Ureter (tissue), 1 donor: ENCODE data around the gene RNASE2. TPM values are rescaled to one million over a fixed set of nuclear protein-coding genes. Genes with fewer than 3 reads are reported as not detected.
"Not testable (repeated sequence)": the region's sequence is repeated elsewhere in the genome, so short reads cannot be mapped to it uniquely, and the experiment has no call there.

Source experiments
- DNase-seq: peaks from one replicate; pipeline ENCODE4 v3.0.0-alpha.2; 2020; ENCODE audit warnings: low spot score
- total RNA-seq: library from RNA; stranded (reverse); gene quantifications from one replicate; pipeline ENCODE4 v1.2.4, GENCODE V29; 2023
- donor health status: DM: yes; HTN: yes; CAD: no.

RNASE2 gene
- total RNA-seq, 1 donor from 2014 or later = 1.1 TPM

DNA sequence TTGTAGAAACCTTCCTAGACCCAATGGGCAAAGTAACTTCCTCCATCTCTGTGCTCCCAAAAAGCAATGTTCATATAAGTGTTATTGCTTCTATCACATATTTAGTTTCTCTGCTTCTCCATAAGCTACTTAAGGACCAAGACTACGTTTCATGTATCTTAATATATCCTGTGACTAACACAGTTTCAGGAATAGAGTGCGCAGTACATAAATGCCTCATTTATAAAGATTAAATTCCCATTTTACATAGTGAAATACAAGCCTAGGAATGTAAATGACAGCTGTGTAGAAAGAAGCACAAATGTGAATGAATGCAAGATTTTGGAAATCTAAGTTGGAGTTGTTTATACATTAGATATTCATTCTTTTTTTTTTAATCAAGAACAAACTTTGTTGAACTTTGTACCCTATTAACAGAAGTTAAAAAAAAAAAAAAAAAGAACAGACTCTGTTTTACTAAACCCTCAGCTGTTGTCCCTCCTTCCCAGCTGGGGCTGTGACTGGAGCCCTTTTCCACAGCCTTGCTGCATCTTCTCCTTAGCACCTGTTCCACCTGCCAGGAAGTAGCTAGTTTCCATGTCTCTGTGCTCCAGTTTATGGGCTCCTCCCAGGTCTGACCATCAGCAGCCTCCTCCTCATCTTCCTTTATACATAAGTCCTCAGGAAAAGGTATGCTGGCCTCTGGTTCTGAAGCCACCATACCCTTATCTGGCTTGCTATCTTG is 27.5 kb downstream of the RNASE2 start:
- no peak for DNase-seq

DNA sequence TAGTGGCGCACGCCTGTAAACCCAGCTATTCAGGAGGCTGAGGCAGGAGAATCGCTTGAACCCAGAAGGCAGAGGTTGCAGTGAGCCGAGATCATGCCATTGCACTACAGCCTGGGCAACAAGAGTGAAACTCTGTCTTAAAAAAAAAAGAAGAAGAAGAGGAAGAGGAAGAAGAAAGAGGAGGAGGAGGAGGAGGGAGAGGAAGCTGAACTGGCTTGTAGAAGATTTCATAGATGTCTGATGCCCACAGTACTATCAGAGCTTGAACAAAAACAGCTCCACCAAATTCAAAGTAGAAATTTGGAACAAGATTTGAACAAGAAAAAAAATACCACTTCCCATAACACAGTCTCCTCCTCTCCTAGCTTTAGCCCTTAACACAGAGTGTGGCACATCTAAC is 30.4 kb downstream of the RNASE2 start:
- DNase-seq = not testable (repeated sequence)

DNA sequence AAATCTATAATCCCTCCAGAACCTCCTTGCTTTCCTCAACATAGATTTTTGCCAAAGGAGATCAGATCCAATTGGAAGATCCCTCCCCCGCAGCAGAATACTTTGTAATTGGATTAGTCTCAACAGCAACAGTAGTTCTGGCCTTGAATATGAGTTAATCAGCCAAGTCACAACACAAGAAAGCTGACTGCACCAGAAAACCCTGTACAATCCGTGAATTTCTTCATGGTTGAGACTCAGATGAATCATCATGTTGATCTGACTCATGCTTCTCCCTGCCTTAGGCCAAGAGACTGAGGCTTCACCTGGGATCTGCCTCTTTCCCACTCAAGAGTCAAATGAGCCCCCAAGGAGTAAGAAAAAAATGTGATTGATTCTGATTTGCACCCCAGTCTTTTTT is 31.5 kb downstream of the RNASE2 start:
- DNase-seq = no peak

DNA sequence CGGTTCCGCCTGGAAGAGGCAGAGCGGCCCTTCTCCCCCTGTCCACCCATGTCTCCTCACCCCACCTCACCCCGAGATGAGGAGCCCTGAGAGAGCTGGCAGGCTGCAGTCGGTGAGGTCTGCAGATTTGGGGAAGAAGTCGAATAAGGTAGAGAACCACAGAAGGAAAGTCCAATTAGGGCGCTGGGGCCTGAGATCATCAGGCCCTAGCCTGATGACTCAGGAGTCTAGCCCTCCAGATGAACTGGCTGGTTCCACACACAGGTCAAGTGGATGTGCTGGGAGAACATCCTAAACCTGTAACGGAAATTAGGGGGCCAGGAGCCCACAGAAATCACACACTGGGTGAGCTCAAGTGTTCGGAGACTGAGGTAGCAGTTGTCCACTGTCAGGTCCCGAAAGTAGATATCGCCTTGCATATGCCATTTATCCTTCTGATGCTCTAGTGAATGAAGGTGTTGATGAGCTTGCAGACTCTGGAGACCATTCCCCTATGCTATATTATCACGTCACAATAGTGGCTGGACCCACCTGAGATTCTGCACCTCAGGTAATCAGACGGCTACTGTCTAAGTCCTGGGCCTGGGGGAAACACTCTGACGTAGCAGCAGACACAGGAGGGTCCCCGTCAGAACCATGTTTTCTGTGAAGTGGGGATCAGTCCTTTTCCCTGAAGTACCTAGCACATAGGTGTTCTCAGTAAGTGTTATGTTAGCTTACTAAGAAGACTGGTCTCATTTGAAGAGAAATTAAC is 33.6 kb downstream of the RNASE2 start:
- DNase-seq = no peak

DNA sequence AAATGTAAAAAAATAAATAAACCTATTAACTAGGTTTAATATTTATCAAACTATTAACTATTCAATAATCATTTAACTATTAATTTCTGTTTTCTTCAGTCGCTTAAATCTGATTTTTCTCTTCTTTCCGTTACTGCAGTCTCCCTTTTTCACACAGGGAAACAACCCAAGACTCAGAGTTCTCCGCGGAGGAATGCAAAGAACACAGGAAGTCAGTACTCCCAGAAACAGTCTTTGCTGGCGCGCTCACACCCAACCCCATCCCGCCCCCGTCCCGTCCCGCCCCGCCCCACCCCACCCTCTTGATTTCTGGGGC is 34.1 kb downstream of the RNASE2 start:
- DNase-seq = no peak

DNA sequence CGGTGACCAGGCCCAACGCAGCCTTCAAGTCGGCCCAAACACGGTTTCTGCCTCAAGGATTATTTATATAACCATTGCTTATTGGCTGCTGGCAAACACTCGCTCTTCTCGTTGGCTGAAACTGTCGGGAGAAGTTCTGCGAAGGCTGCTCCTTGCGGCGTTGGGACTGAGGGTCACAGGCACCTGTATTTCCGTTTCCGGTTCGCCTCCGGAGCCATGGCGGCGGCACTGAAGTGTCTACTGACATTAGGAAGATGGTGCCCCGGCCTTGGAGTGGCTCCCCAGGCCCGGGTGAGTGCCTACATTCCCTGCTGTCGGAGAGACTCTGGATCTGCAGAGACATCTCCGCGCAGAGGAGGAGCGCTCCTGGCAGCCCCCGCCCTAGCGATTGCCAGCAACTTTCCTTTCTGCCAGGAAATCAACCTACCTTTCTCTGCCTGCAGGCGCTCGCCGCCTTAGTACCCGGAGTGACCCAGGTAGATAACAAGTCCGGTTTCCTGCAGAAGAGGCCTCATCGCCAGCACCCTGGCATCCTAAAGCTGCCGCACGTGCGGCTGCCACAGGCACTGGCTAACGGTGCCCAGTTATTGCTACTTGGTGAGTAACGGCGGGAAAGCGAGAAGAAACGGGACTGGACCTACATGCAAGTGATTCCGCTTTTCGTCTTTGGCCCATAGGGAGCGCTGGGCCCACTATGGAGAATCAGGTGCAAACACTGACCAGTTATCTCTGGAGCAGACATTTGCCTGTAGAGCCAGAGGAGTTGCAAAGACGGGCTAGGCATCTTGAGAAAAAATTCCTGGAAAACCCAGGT is 34.7 kb downstream of the RNASE2 start, which contains the start of gene METTL17:
Gene METTL17, plus strand, starts transcription at position 194 of the 814 bp plus-strand sequence. Its CDS starts 23 bp downstream, at position 217.
- peak; percentile 95 for DNase-seq

DNA sequence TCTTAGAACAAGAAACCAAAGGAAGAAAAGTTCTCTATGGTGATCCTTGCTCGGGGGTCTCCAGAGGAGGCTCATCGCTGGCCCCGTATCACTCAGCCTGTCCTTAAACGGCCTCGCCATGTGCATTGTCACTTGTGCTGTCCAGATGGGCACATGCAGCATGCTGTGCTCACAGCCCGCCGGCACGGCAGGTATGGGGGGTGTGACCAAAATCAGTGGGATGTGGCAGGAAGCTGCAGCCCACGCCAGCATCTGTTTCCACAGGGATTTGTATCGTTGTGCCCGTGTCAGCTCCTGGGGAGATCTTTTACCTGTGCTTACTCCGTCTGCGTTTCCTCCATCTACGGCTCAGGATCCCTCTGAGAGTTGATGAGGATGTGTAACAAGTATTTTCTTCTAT is 41.2 kb downstream of the RNASE2 start:
- no peak for DNase-seq

DNA sequence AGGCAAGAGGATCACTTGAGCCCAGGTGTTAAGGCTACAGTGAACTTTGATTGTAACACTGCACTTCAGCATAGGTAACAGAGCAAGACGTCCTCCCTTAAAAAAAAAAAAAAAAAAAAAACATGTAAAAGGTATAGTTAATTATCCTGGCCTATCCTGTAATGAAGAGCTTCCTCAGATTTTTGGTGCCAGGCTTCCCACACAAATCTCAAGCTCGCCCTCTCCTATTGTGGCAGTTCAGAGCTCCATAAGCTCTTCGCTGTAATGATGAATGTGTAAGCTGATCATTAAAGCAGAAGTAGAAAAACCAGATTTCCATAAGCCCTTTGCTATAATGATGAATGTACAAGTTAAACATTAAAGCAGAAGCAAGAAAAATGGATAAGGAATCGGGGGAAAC is 41.8 kb downstream of the RNASE2 start:
- no peak for DNase-seq

DNA sequence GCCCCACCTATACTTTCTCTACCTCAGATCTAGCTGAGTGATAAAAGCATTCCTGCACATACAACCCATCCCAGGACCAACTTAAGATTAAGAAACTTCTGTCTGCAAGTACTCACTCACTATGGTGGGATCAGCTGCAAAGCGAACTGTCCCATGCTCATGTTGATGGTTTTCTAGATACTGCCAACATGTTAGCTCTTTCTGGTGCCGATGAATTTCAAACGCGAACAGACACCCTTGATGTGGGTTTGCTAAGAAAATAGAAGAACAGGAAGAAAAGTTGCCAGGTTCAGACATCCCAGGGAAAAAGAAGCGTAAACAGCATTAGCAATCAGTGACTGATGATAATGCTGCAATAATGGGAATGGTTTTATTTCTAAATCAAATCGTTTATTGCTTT is 42.3 kb downstream of the RNASE2 start:
- no peak for DNase-seq

DNA sequence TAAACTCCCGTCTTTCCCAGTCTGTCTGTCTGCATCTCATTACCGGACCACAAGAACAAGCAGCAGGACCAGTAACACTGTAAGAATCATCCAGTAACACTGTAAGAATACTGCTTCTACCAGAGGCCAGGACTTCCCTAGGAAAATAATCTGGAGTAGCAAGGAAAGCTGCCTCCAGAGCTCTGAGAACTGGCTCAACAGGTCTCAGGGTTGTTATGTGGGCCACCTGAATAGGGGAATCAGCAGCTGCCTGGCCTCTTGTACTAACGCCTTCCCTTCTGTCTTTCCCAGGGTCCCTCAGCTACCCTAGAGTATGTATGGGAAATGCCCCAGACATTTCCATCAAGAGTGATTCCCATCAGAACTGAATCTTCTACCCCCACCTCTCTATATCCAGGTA is 42.9 kb downstream of the RNASE2 start:
- no peak for DNase-seq

DNA sequence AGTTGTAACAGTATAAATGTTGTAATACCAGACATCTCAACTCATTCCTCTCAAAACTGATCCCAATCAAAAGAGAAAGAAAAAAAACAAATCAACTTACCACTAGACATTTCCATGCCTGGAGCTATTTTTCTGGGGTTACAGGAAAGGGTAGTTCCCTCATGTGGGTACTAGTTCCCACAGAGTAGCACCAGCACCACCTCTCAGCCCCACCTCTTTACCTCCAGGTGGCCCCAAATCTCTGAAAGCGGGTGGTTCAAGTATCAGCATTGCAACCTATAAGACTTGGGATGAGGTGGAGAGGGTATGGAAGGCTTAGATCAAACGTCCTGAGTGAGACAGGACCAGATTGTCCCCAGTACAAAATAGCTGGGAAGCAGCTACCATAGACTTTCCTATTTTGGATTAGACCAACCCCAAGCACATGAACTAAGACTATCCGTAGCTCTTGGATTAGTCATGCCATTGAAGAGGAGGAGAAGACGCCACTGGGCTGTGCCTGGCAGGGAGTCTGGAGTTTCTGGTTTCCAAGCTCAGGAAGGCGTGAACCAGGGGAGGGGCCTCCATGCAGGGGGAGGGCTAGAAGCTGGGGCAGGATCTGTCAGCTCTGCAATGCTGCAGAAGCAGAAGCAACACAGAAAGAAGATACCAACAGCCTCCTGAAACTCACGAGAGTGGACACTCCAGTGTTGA is 43.5 kb downstream of the RNASE2 start, which contains the start of gene SLC39A2:
Gene SLC39A2, plus strand, starts transcription at position 620 of the 693 bp plus-strand sequence. CDS start 154 bp downstream, outside the sequence.
- DNase-seq = peak; percentile 72

DNA sequence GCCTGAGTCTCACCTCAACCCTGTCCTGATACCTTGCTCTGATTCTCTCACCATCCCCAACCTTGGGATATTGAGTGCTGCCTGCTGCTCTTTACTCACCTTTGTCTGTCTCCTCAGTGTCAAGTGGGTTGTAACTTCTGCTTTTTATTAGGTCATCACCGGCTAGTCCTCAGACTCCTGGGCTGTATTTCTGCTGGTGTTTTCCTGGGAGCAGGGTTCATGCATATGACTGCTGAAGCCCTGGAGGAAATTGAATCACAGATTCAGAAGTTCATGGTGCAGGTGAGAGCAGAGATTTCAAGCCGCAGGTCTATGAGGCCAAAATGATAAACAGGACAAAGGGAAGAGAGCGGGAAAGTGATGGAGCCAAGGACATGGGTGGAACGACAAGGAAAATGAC is 44.3 kb downstream of the RNASE2 start:
- no peak for DNase-seq

DNA sequence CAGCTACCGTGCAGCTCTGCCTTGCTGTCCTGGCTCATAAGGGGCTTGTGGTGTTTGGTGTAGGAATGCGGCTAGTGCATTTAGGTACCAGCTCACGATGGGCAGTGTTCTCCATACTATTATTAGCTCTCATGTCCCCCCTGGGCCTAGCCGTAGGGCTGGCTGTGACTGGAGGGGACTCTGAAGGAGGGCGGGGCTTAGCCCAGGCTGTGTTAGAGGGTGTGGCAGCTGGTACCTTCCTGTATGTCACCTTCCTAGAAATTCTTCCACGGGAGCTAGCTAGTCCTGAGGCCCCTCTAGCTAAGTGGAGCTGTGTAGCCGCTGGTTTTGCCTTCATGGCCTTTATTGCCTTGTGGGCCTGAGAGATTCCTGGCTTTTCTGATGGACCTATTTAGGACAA is 45.9 kb downstream of the RNASE2 start:
- no peak for DNase-seq

DNA sequence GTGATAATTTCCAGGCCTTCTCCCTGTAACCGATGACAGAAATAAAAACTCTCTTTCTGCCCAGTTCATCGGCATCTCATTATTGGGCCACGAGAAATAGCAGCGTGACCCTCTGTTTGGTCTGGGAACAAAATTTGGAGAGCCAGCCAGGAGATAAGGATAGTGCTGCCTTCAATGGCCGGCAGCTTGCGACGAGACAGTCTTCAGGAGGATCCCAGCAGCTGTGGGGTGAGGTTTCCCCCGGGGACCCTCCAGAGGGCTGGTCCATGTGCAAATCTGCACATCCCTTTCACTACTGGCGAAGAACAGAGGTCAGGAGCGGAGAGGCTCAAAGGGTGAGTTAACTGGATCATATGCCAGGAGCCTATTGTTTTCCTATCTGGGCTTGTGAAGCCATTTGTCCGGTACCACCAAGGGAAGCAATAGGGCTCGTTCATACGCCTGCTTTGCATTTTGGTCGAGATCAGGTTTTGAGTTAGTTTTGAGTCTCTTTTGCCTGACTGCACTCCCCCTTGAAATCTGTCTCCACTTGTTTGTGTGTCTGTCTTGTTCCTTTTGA is 48.6 kb downstream of the RNASE2 start:
- no peak for DNase-seq

Other genes starting within 250 kb of the RNASE2 start
- gene EDDM3A, start 209.6 kb upstream of the RNASE2 start, total RNA-seq = not detected
- gene EDDM3B, start 187.1 kb upstream of the RNASE2 start, total RNA-seq = not detected
- gene RNASE6, start 174.2 kb upstream of the RNASE2 start, total RNA-seq = 5.8 TPM
- gene RNASE1, start 152.6 kb upstream of the RNASE2 start, total RNA-seq = 67.3 TPM
- gene RNASE3, start 64.1 kb upstream of the RNASE2 start, total RNA-seq = not detected
- gene METTL17, start 34.5 kb downstream of the RNASE2 start, total RNA-seq = 70.0 TPM
- 0.83 TPM for gene SLC39A2, start 43.8 kb downstream of the RNASE2 start, total RNA-seq
- 188 TPM for gene NDRG2, start 69.6 kb downstream of the RNASE2 start, total RNA-seq
- 0.62 TPM for gene TPPP2, start 74.7 kb downstream of the RNASE2 start, total RNA-seq
- gene RNASE13, start 79.3 kb downstream of the RNASE2 start, total RNA-seq = not detected
- gene RNASE7, start 86.9 kb downstream of the RNASE2 start, total RNA-seq = 0.94 TPM
- gene RNASE8, start 102.3 kb downstream of the RNASE2 start, total RNA-seq = not detected
- gene ARHGEF40, start 114.8 kb downstream of the RNASE2 start, total RNA-seq = 41.2 TPM
- gene ZNF219, start 143.2 kb downstream of the RNASE2 start, total RNA-seq = 47.2 TPM
- gene TMEM253, start 145.6 kb downstream of the RNASE2 start, total RNA-seq = 1.6 TPM
- gene OR5AU1, start 200.6 kb downstream of the RNASE2 start, total RNA-seq = not detected